A549 (cell line): ENCODE measurements around the gene ASB13.

Experiments
- CHD2 ChIP-seq: fragments of 150-350 bp; IDR thresholded peaks from 2 replicates; pipeline ENCODE4 v1.6.1; 2014; ENCODE audit warnings: low read length; ENCODE audit not compliant: partially characterized antibody
- EP300 ChIP-seq, 2 experiments: fragments of >200 bp; sonication (Bioruptor Twin); formaldehyde crosslinking; IDR thresholded peaks; 2 replicates in 1 of 2; 3 replicates in 1 of 2; pipeline ENCODE4 v1.6.1; 2016 to 2017
- HDAC2 ChIP-seq: fragments of 200-600 bp; sonication (generic); IDR thresholded peaks from 2 replicates; pipeline ENCODE4 v1.6.1; 2016
- HOXA7 ChIP-seq: fragments of 250-450 bp; sonication (Bioruptor Pico); IDR thresholded peaks from 2 replicates; pipeline ENCODE4 v1.5.0; 2020; ENCODE audit warnings: mild to moderate bottlenecking, moderate library complexity
- JUN ChIP-seq, 2 experiments: fragments of >200 bp; sonication (Bioruptor Twin); formaldehyde crosslinking; IDR thresholded peaks; 2 replicates in 1 of 2; 3 replicates in 1 of 2; pipeline ENCODE4 v1.6.1; 2016 to 2017
- JUNB ChIP-seq: fragments of >200 bp; sonication (Bioruptor Twin); formaldehyde crosslinking; IDR thresholded peaks from 2 replicates; pipeline ENCODE4 v1.6.1; 2016
- MYC ChIP-seq: IDR thresholded peaks from 2 replicates; pipeline ENCODE4 v1.6.1; 2012; ENCODE audit warnings: mild to moderate bottlenecking, inconsistent platforms, low read length, improper control_type of control experiment, borderline replicate concordance
- POLR2A ChIP-seq: IDR thresholded peaks from 2 replicates; pipeline ENCODE4 v1.6.1; 2012; ENCODE audit warnings: mild to moderate bottlenecking, low read length
- REST ChIP-seq: fragments of 200-600 bp; sonication (generic); IDR thresholded peaks from 2 replicates; pipeline ENCODE4 v1.6.1; 2016; ENCODE audit warnings: antibody characterized with exemption, mild to moderate bottlenecking, moderate library complexity
- RFX5 ChIP-seq: fragments of 450-650 bp; IDR thresholded peaks from 2 replicates; pipeline ENCODE4 v1.7.1; 2014; ENCODE audit warnings: antibody characterized with exemption, mild to moderate bottlenecking, moderate library complexity
- ZC3H11A ChIP-seq: fragments of 450-650 bp; IDR thresholded peaks from 2 replicates; pipeline ENCODE4 v1.6.1; 2014; ENCODE audit warnings: antibody characterized with exemption, mild to moderate bottlenecking
- TF ChIP-seq, protein P1 (sequence below): fragments of >200 bp; sonication (Bioruptor Twin); formaldehyde crosslinking; IDR thresholded peaks from 3 replicates; pipeline ENCODE4 v1.5.1; 2016

GRCh38 chr10:5681930-5682329, 15.5 kb upstream of the ASB13 start:
- TF ChIP-seq ZC3H11A (no peak), HDAC2 (no peak), POLR2A (no peak), RFX5 (no peak), HOXA7 (CRISPR knock-in tag) (no peak), JUNB (no peak), REST (no peak), CHD2 (no peak), MYC (no peak), EP300 (IDR thresholded peaks at IDR 0.05) (no peak), JUN (IDR thresholded peaks at IDR 0.05) (no peak)
- TF ChIP-seq, protein P1, sequence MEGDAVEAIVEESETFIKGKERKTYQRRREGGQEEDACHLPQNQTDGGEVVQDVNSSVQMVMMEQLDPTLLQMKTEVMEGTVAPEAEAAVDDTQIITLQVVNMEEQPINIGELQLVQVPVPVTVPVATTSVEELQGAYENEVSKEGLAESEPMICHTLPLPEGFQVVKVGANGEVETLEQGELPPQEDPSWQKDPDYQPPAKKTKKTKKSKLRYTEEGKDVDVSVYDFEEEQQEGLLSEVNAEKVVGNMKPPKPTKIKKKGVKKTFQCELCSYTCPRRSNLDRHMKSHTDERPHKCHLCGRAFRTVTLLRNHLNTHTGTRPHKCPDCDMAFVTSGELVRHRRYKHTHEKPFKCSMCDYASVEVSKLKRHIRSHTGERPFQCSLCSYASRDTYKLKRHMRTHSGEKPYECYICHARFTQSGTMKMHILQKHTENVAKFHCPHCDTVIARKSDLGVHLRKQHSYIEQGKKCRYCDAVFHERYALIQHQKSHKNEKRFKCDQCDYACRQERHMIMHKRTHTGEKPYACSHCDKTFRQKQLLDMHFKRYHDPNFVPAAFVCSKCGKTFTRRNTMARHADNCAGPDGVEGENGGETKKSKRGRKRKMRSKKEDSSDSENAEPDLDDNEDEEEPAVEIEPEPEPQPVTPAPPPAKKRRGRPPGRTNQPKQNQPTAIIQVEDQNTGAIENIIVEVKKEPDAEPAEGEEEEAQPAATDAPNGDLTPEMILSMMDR: no peak
